Measurements from ENCODE around the gene TMEM127. TPM values are rescaled to one million over a fixed set of nuclear protein-coding genes. Genes with fewer than 3 reads are reported as not detected.

TMEM127 gene
- total and polyA plus RNA-seq, 7 donors, result 18.1 to 39.9 (median 26.1) TPM

- Histone ChIP-seq H3K4me1 (peaks cover 22% of the 10 kb centered on the region), H3K9me3 (no peaks in the 10 kb centered on the region), H3K4me3 (peak overlapping the region; percentile 91), H3K36me3 (ENCODE audit: insufficient read depth in 1 of 2, low read depth in 1 of 2) (peaks cover 2 to 38% of the 10 kb centered on the region in 2 donors), H3K27me3 (ENCODE audit: insufficient read depth in 3 of 3, low read length in 2 of 3) (no peaks in the 10 kb centered on the region), H3K27ac (peak overlapping the region; percentile 88)
- TF ChIP-seq CTCF (IDR thresholded peaks at IDR 0.05), result no peak
- no peak for DNase-seq
- intact Hi-C loops (cut with DNase I), result loop anchor here (2.0 kb wide), 2 partner anchors 39 to 203 kb away; partner anchors contain the start of gene CIAO1 (in 1 of the 2)
- WGBS, 3 donors, result 16 to 21% (median 19%) methylated on average over 9 of the region's 9 CpGs
- peak in 2 of 4 donors; percentile 3 to 5 for ATAC-seq
These were observed 40.1 kb upstream of the TMEM127 start for GRCh38 chr2:96305979-96306308.

- Histone ChIP-seq H3K27ac (peak within 1 kb of the TSS; percentile 88), H3K9me3 (no peaks in the 10 kb centered on the region), H3K4me1 (peaks cover 22% of the 10 kb centered on the region), H3K4me3 (peak within 1 kb of the TSS; percentile 91), H3K36me3 (ENCODE audit: insufficient read depth in 1 of 2, low read depth in 1 of 2) (peaks cover 4 to 44% of the 10 kb centered on the region in 2 donors), H3K27me3 (ENCODE audit: insufficient read depth in 3 of 3, low read length in 2 of 3) (no peaks in the 10 kb centered on the region)
- intact Hi-C loops (cut with DNase I), result loop anchor here (2.0 kb wide), 2 partner anchors 39 to 203 kb away; partner anchors contain the start of gene CIAO1 (in 1 of the 2)
- TF ChIP-seq CTCF (IDR thresholded peaks at IDR 0.05), result no peak
- WGBS, 3 donors, result 0 to 1% (median 0%) methylated on average over 55 to 61 of the region's 61 CpGs
- ATAC-seq (peak; percentile 99 to 100 (median 100)), DNase-seq (peak; percentile 89 to 94)
These were observed 39.5 kb upstream of the TMEM127 start, which contains the start of gene SNRNP200 for GRCh38 chr2:96305091-96305978. Gene SNRNP200 (minus strand): TSS chr2:96305546. CDS start chr2:96305437, 109 bp downstream.

GRCh38 chr2:96304606-96305005 lies 38.8 kb upstream of the TMEM127 start:
- WGBS, 3 donors, result 56 to 64% (median 62%) methylated on average over 11 of the region's 11 CpGs

GRCh38 chr2:96301865-96302264 lies 36.1 kb upstream of the TMEM127 start:
- H3K9me3 ChIP-seq, result no peaks in the 10 kb centered on the region
- DNase-seq (no peak), ATAC-seq (no peak)
- 71 to 77% (median 75%) methylated on average over 1 of the region's 1 CpG for WGBS, 3 donors
- H3K36me3 ChIP-seq (ENCODE audit: insufficient read depth in 1 of 2, low read depth in 1 of 2), result peaks cover 9 to 79% of the 10 kb centered on the region in 2 donors
- intact Hi-C loops (cut with DNase I), result loop anchor here in 1 of 2 donors (5.0 kb wide), 1 partner anchor 35 kb away; the partner anchor contains the start of genes CIAO1 and TMEM127
- no peak overlapping the region for H3K27ac ChIP-seq
- no peaks in the 10 kb centered on the region for H3K27me3 ChIP-seq (ENCODE audit: insufficient read depth in 3 of 3, low read length in 2 of 3)
- TF ChIP-seq CTCF (IDR thresholded peaks at IDR 0.05), result no peak
- no peak overlapping the region for H3K4me3 ChIP-seq
- H3K4me1 ChIP-seq, result peaks cover 19% of the 10 kb centered on the region

More at GRCh38 chr2:96304606-96305005, 38.8 kb upstream of the TMEM127 start:
- Histone ChIP-seq H3K27me3 (ENCODE audit: insufficient read depth in 3 of 3, low read length in 2 of 3) (no peaks in the 10 kb centered on the region), H3K4me1 (peaks cover 22% of the 10 kb centered on the region), H3K4me3 (peak overlapping the region; percentile 91), H3K27ac (peak overlapping the region; percentile 88), H3K36me3 (ENCODE audit: insufficient read depth in 1 of 2, low read depth in 1 of 2) (peaks cover 4 to 52% of the 10 kb centered on the region in 2 donors), H3K9me3 (no peaks in the 10 kb centered on the region)
- intact Hi-C loops (cut with DNase I), result loop anchor here (2.0 to 5.0 kb wide), 3 partner anchors 37 to 204 kb away; partner anchors contain the start of genes CIAO1 (in 2 of the 2) and TMEM127 (in 1 of the 2)
- DNase-seq (no peak), ATAC-seq (no peak)
- no peak for TF ChIP-seq CTCF (IDR thresholded peaks at IDR 0.05)

All from psoas muscle (tissue), 8 donors.